ENCODE data around the gene ARRDC4.

The ARRDC4 gene

DNA sequence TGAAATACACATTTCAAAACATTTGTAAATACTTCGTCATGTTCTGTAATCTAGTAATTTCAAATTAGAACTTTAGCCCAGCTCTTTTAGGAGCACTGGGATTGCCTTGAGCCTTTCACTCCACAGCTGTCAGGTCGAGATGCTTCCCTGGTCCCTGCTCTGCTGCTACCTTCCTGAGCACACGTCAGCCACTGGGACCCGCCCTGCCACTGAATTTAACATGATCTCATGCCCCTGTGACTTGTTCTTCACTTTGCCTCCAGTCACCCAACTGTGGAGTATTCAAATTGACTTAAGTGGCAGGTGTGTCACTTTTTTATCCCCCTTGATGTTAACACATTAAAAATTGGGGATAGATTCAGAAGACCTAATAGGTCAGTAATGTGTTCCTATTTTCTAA is 3.3 kb downstream of the ARRDC4 start:
- TF ChIP-seq NFIC (IDR thresholded peaks at IDR 0.05) (no peak), EGR1 (IDR thresholded peaks at IDR 0.05) (no peak), CREB1 (IDR thresholded peaks at IDR 0.05; ENCODE audit: low read depth) (no peak), TAF1 (IDR thresholded peaks at IDR 0.05; ENCODE audit: low read depth) (no peak), RAD21 (IDR thresholded peaks at IDR 0.05; ENCODE audit: low read depth) (no peak), TEAD4 (IDR thresholded peaks at IDR 0.05) (no peak), CEBPB (IDR thresholded peaks at IDR 0.05) (no peak), ZBTB7A (IDR thresholded peaks at IDR 0.05; ENCODE audit: low read depth) (no peak), FOXM1 (IDR thresholded peaks at IDR 0.05; ENCODE audit: borderline replicate concordance, low read depth) (no peak), TCF12 (IDR thresholded peaks at IDR 0.05; ENCODE audit: low read depth) (no peak), EP300 (IDR thresholded peaks at IDR 0.05; ENCODE audit: borderline replicate concordance) (no peak), YY1 (IDR thresholded peaks at IDR 0.05; ENCODE audit: low read depth) (no peak)
- TF ChIP-seq, protein P1, sequence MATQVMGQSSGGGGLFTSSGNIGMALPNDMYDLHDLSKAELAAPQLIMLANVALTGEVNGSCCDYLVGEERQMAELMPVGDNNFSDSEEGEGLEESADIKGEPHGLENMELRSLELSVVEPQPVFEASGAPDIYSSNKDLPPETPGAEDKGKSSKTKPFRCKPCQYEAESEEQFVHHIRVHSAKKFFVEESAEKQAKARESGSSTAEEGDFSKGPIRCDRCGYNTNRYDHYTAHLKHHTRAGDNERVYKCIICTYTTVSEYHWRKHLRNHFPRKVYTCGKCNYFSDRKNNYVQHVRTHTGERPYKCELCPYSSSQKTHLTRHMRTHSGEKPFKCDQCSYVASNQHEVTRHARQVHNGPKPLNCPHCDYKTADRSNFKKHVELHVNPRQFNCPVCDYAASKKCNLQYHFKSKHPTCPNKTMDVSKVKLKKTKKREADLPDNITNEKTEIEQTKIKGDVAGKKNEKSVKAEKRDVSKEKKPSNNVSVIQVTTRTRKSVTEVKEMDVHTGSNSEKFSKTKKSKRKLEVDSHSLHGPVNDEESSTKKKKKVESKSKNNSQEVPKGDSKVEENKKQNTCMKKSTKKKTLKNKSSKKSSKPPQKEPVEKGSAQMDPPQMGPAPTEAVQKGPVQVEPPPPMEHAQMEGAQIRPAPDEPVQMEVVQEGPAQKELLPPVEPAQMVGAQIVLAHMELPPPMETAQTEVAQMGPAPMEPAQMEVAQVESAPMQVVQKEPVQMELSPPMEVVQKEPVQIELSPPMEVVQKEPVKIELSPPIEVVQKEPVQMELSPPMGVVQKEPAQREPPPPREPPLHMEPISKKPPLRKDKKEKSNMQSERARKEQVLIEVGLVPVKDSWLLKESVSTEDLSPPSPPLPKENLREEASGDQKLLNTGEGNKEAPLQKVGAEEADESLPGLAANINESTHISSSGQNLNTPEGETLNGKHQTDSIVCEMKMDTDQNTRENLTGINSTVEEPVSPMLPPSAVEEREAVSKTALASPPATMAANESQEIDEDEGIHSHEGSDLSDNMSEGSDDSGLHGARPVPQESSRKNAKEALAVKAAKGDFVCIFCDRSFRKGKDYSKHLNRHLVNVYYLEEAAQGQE (IDR thresholded peaks at IDR 0.05; ENCODE audit: low read depth), result no peak
- TF ChIP-seq, protein P2, sequence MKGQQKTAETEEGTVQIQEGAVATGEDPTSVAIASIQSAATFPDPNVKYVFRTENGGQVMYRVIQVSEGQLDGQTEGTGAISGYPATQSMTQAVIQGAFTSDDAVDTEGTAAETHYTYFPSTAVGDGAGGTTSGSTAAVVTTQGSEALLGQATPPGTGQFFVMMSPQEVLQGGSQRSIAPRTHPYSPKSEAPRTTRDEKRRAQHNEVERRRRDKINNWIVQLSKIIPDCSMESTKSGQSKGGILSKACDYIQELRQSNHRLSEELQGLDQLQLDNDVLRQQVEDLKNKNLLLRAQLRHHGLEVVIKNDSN (IDR thresholded peaks at IDR 0.05), result no peak
- TF ChIP-seq, protein P3, sequence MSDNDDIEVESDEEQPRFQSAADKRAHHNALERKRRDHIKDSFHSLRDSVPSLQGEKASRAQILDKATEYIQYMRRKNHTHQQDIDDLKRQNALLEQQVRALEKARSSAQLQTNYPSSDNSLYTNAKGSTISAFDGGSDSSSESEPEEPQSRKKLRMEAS (IDR thresholded peaks at IDR 0.05), result no peak

DNA sequence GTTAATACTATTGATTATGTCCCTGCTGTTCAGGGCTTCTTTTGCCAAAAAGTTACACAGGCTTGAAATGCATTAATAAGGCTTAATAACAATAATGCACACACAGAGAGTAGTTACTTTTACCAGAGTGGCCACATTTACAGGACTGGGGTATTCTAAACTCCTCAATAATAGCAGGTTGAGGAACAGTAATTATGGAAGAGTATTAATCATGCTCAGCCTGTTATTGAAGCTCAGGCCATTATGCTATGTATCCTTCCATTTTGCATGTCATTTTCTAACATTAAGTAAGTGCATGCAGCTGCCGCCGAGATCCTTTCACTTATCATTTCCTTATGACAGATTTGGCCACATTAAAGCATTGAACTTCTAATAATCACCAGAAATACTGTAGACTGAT is 5.7 kb downstream of the ARRDC4 start:
- TF ChIP-seq EP300 (IDR thresholded peaks at IDR 0.05; ENCODE audit: borderline replicate concordance) (no peak), RAD21 (IDR thresholded peaks at IDR 0.05; ENCODE audit: low read depth) (no peak)
- TF ChIP-seq, protein P1 (IDR thresholded peaks at IDR 0.05; ENCODE audit: low read depth), result no peak

DNA sequence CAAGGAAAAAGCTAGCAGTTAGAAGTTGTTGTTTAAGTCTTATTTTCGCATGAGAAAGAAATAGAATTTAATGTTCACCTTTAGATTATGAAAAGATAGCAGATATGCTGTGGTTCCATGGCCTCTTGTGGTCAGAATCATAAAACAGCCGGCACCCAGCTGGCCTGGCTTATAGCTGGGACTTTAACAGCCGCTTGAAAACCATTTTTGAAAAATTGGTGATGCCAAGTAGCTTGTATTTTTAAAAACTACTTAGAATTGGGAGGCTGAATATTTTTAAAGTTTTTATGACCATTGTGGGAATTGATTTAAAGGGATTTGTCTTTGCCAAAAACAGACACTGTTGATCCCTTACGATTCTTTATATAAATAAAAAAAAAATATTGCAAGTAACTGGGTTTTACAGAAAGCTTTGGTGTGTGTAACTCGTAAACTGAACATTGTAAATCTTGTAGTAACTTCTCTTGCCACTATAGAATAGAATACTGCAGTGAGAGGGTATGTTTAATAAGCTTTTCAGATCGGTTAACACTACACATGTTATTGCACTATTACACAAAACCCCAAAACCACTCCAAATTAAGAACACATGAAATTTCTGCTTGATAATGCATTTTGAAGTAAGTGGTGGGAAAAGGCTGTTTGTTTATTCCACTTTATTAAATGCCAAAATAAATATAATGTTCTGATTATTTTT is 6.6 kb downstream of the ARRDC4 start:
- TF ChIP-seq CEBPB (IDR thresholded peaks at IDR 0.05) (no peak), TCF12 (IDR thresholded peaks at IDR 0.05; ENCODE audit: low read depth) (no peak), TAF1 (IDR thresholded peaks at IDR 0.05; ENCODE audit: low read depth) (no peak), FOXM1 (IDR thresholded peaks at IDR 0.05; ENCODE audit: borderline replicate concordance, low read depth) (no peak), ZBTB7A (IDR thresholded peaks at IDR 0.05; ENCODE audit: low read depth) (no peak), EP300 (IDR thresholded peaks at IDR 0.05; ENCODE audit: borderline replicate concordance) (no peak), RAD21 (IDR thresholded peaks at IDR 0.05; ENCODE audit: low read depth) (no peak), NFIC (IDR thresholded peaks at IDR 0.05) (no peak), EGR1 (IDR thresholded peaks at IDR 0.05) (no peak), CREB1 (IDR thresholded peaks at IDR 0.05; ENCODE audit: low read depth) (no peak)
- TF ChIP-seq, protein P3 (IDR thresholded peaks at IDR 0.05), result no peak
- TF ChIP-seq, protein P2 (IDR thresholded peaks at IDR 0.05), result no peak
- TF ChIP-seq, protein P1 (IDR thresholded peaks at IDR 0.05; ENCODE audit: low read depth), result no peak

DNA sequence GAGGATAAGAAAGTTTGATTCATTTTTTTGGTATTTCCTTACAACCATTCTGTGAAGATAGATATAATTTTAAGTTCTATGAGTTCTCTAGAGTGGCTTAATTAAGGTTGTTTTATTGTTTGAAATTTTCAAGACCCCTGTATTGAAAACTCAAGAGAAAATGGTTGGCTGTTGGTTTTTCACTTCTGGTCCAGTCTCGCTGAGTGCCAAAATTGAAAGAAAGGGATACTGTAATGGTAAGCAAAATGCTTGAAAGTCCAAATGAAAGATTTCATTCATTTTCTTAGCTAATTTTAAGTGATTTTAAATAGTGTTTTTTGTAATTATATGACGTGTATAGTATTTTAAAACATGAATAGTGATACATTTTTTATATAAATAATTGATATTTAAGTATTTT is 7.4 kb downstream of the ARRDC4 start:
- no peak for TF ChIP-seq NFIC (IDR thresholded peaks at IDR 0.05)
- TF ChIP-seq, protein P3 (IDR thresholded peaks at IDR 0.05), result no peak
